ENCODE data around the gene FAM168A.
"Not testable (repeated sequence)": the region's sequence is repeated elsewhere in the genome, so short reads cannot be mapped to it uniquely, and the experiment has no call there.

The FAM168A gene

GRCh38 chr11:73475549-73476095 lies 122.3 kb downstream of the FAM168A start:
- Mint-ChIP-seq H3K27ac (no peak overlapping the region), H3K36me3 (peaks cover 2% of the 10 kb centered on the region), H3K4me1 (no peaks in the 10 kb centered on the region), H3K4me3 (no peak overlapping the region), H3K27me3 (no peaks in the 10 kb centered on the region), H3K9me3 (peaks cover 5% of the 10 kb centered on the region)
- CTCF ChIA-PET, result interaction anchor here (1.2 kb wide), 1 partner anchor 186 kb away, joined by 3 read pairs; no protein-coding TSS in a partner anchor
- DNase-seq, result no peak

- no peak overlapping the region for H3K4me3 Mint-ChIP-seq
- CTCF ChIA-PET, result no interaction called here
- H3K27ac Mint-ChIP-seq, result no peak overlapping the region
- H3K9me3 Mint-ChIP-seq, result peaks cover 5% of the 10 kb centered on the region
- H3K4me1 Mint-ChIP-seq, result no peaks in the 10 kb centered on the region
- no peaks in the 10 kb centered on the region for H3K27me3 Mint-ChIP-seq
- DNase-seq, result no peak
- peaks cover 2% of the 10 kb centered on the region for H3K36me3 Mint-ChIP-seq
These were observed 124.7 kb downstream of the FAM168A start for GRCh38 chr11:73473252-73473651.

GRCh38 chr11:73470036-73470612 lies 127.8 kb downstream of the FAM168A start:
- not testable (repeated sequence) for H3K36me3 Mint-ChIP-seq, DNase-seq, H3K9me3 Mint-ChIP-seq, H3K4me3 Mint-ChIP-seq, H3K27ac Mint-ChIP-seq, H3K4me1 Mint-ChIP-seq, H3K27me3 Mint-ChIP-seq
- CTCF ChIA-PET, result interaction anchor here (1.7 kb wide), 1 partner anchor 9 kb away, joined by 5 read pairs; no protein-coding TSS in a partner anchor

GRCh38 chr11:73469401-73469800 lies 128.5 kb downstream of the FAM168A start:
- CTCF ChIA-PET, result interaction anchor here (1.7 kb wide), 1 partner anchor 10 kb away, joined by 5 read pairs; no protein-coding TSS in a partner anchor
- no peak overlapping the region for H3K4me3 Mint-ChIP-seq
- no peaks in the 10 kb centered on the region for H3K9me3 Mint-ChIP-seq
- no peaks in the 10 kb centered on the region for H3K27me3 Mint-ChIP-seq
- no peak overlapping the region for H3K27ac Mint-ChIP-seq
- DNase-seq, result no peak
- no peaks in the 10 kb centered on the region for H3K4me1 Mint-ChIP-seq
- peaks cover 2% of the 10 kb centered on the region for H3K36me3 Mint-ChIP-seq

GRCh38 chr11:73468590-73469161 lies 129.2 kb downstream of the FAM168A start:
- CTCF ChIA-PET, result interaction anchor here (1.7 kb wide), 1 partner anchor 10 kb away, joined by 5 read pairs; no protein-coding TSS in a partner anchor
- Mint-ChIP-seq H3K27me3 (no peaks in the 10 kb centered on the region), H3K4me3 (no peak overlapping the region), H3K9me3 (no peaks in the 10 kb centered on the region), H3K36me3 (peaks cover 2% of the 10 kb centered on the region), H3K27ac (no peak overlapping the region), H3K4me1 (no peaks in the 10 kb centered on the region)
- no peak for DNase-seq

GRCh38 chr11:73467505-73467904 lies 130.4 kb downstream of the FAM168A start:
- no peak overlapping the region for H3K4me3 Mint-ChIP-seq
- H3K36me3 Mint-ChIP-seq, result peaks cover 3% of the 10 kb centered on the region
- no peak overlapping the region for H3K27ac Mint-ChIP-seq
- no peaks in the 10 kb centered on the region for H3K9me3 Mint-ChIP-seq
- H3K27me3 Mint-ChIP-seq, result no peaks in the 10 kb centered on the region
- H3K4me1 Mint-ChIP-seq, result no peaks in the 10 kb centered on the region
- DNase-seq, result no peak
- CTCF ChIA-PET, result no interaction called here

GRCh38 chr11:73466643-73467042 lies 131.3 kb downstream of the FAM168A start:
- no peak for DNase-seq
- Mint-ChIP-seq H3K27ac (no peak overlapping the region), H3K27me3 (no peaks in the 10 kb centered on the region), H3K9me3 (no peaks in the 10 kb centered on the region), H3K4me3 (no peak overlapping the region), H3K4me1 (peaks cover 5% of the 10 kb centered on the region), H3K36me3 (peaks cover 3% of the 10 kb centered on the region)
- CTCF ChIA-PET, result interaction anchor here (1.0 kb wide), 1 partner anchor 116 kb away, joined by 3 read pairs; no protein-coding TSS in a partner anchor

- H3K4me3 Mint-ChIP-seq, result no peak overlapping the region
- no peaks in the 10 kb centered on the region for H3K27me3 Mint-ChIP-seq
- no peak for DNase-seq
- no peaks in the 10 kb centered on the region for H3K9me3 Mint-ChIP-seq
- H3K27ac Mint-ChIP-seq, result no peak overlapping the region
- peaks cover 8% of the 10 kb centered on the region for H3K4me1 Mint-ChIP-seq
- H3K36me3 Mint-ChIP-seq, result peaks cover 2% of the 10 kb centered on the region
- CTCF ChIA-PET, result interaction anchor here (1.0 to 2.0 kb wide), 3 partner anchors 14 to 130 kb away, joined by 3 to 4 read pairs (median 3); no protein-coding TSS in a partner anchor
These were observed 132.0 kb downstream of the FAM168A start for GRCh38 chr11:73465871-73466270.

GRCh38 chr11:73465023-73465675 lies 132.8 kb downstream of the FAM168A start:
- H3K4me3 Mint-ChIP-seq, result no peak overlapping the region
- no peak overlapping the region for H3K27ac Mint-ChIP-seq
- CTCF ChIA-PET, result interaction anchor here (1.0 to 2.0 kb wide), 2 partner anchors 15 to 130 kb away, joined by 3 to 4 read pairs; no protein-coding TSS in a partner anchor
- H3K4me1 Mint-ChIP-seq, result peaks cover 8% of the 10 kb centered on the region
- H3K9me3 Mint-ChIP-seq, result no peaks in the 10 kb centered on the region
- no peaks in the 10 kb centered on the region for H3K27me3 Mint-ChIP-seq
- DNase-seq, result no peak
- peaks cover 1% of the 10 kb centered on the region for H3K36me3 Mint-ChIP-seq

- H3K27ac Mint-ChIP-seq, result no peak overlapping the region
- peaks cover 8% of the 10 kb centered on the region for H3K4me1 Mint-ChIP-seq
- H3K36me3 Mint-ChIP-seq, result peaks cover 1% of the 10 kb centered on the region
- H3K27me3 Mint-ChIP-seq, result no peaks in the 10 kb centered on the region
- DNase-seq, result no peak
- H3K9me3 Mint-ChIP-seq, result no peaks in the 10 kb centered on the region
- no peak overlapping the region for H3K4me3 Mint-ChIP-seq
- CTCF ChIA-PET, result interaction anchor here (0.7 to 2.0 kb wide), 3 partner anchors 129 to 179 kb away, joined by 3 to 4 read pairs (median 3); no protein-coding TSS in a partner anchor
These were observed 133.6 kb downstream of the FAM168A start for GRCh38 chr11:73464347-73464746.

- Mint-ChIP-seq H3K4me1 (peaks cover 8% of the 10 kb centered on the region), H3K9me3 (no peaks in the 10 kb centered on the region), H3K4me3 (no peak overlapping the region), H3K27me3 (no peaks in the 10 kb centered on the region), H3K36me3 (peaks cover 1% of the 10 kb centered on the region), H3K27ac (no peak overlapping the region)
- CTCF ChIA-PET, result no interaction called here
- no peak for DNase-seq
These were observed 134.6 kb downstream of the FAM168A start for GRCh38 chr11:73463359-73463758.

- no peak overlapping the region for H3K4me3 Mint-ChIP-seq
- DNase-seq, result no peak
- peaks cover 1% of the 10 kb centered on the region for H3K36me3 Mint-ChIP-seq
- peaks cover 8% of the 10 kb centered on the region for H3K4me1 Mint-ChIP-seq
- CTCF ChIA-PET, result no interaction called here
- H3K27me3 Mint-ChIP-seq, result no peaks in the 10 kb centered on the region
- H3K27ac Mint-ChIP-seq, result no peak overlapping the region
- no peaks in the 10 kb centered on the region for H3K9me3 Mint-ChIP-seq
These were observed 135.9 kb downstream of the FAM168A start for GRCh38 chr11:73461964-73462363.

- Mint-ChIP-seq H3K4me3 (no peak overlapping the region), H3K9me3 (no peaks in the 10 kb centered on the region), H3K27ac (no peak overlapping the region), H3K4me1 (peaks cover 8% of the 10 kb centered on the region), H3K36me3 (peaks cover 1% of the 10 kb centered on the region), H3K27me3 (no peaks in the 10 kb centered on the region)
- no peak for DNase-seq
- CTCF ChIA-PET, result no interaction called here
These were observed 136.5 kb downstream of the FAM168A start for GRCh38 chr11:73461335-73461840.

GRCh38 chr11:73458201-73458600 lies 139.7 kb downstream of the FAM168A start:
- Mint-ChIP-seq H3K27ac (no peak overlapping the region), H3K4me1 (peaks cover 8% of the 10 kb centered on the region), H3K9me3 (no peaks in the 10 kb centered on the region), H3K4me3 (no peak overlapping the region), H3K36me3 (peaks cover 1% of the 10 kb centered on the region), H3K27me3 (no peaks in the 10 kb centered on the region)
- CTCF ChIA-PET, result no interaction called here
- DNase-seq, result no peak

Measured in activated naive CD4-positive, alpha-beta T cell treated with anti-CD3 and anti-CD28 coated beads, Interleukin-2, amount 10 ng/mL, durations not matched to agents 7 days and 5 days (primary cell).